HepG2 (cell line): ENCODE results near the gene DLL3. TPM values are rescaled to one million over a fixed set of nuclear protein-coding genes. Genes with fewer than 3 reads are reported as not detected.

Experiments used
- AHR ChIP-seq: IDR thresholded peaks from 2 replicates; pipeline ENCODE4 v1.6.1; 2018; ENCODE audit warnings: missing genetic modification reagents, missing compliant biosample characterization
- BORCS8-MEF2B ChIP-seq: sonication (generic); formaldehyde crosslinking; IDR thresholded peaks from 2 replicates; pipeline ENCODE4 v1.8.0; 2022; ENCODE audit warnings: mild to moderate bottlenecking, missing genetic modification reagents
- GABPB1 ChIP-seq: IDR thresholded peaks from 2 replicates; pipeline ENCODE4 v1.6.1; 2016; ENCODE audit warnings: mild to moderate bottlenecking, missing genetic modification reagents, moderate library complexity, missing compliant biosample characterization
- HDAC6 ChIP-seq: fragments of 200-600 bp; sonication (generic); IDR thresholded peaks from 2 replicates; pipeline ENCODE4 v1.7.0; 2017; ENCODE audit warnings: mild to moderate bottlenecking, antibody characterized with exemption, low read length, low read depth
- HNRNPLL ChIP-seq: fragments of 200-400 bp; formaldehyde crosslinking; IDR thresholded peaks from 2 replicates; pipeline ENCODE4 v1.6.1; 2017; ENCODE audit warnings: mild to moderate bottlenecking, low read depth, low read length; ENCODE audit not compliant: poor library complexity, severe bottlenecking
- HOMEZ ChIP-seq: IDR thresholded peaks from 2 replicates; pipeline ENCODE4 v1.6.1; 2016; ENCODE audit warnings: low read depth
- MLXIP ChIP-seq: sonication (generic); formaldehyde crosslinking; IDR thresholded peaks from 2 replicates; pipeline ENCODE4 v1.9.0; 2021; ENCODE audit warnings: missing genetic modification reagents, borderline replicate concordance
- MTA1 ChIP-seq: sonication (generic); formaldehyde crosslinking; IDR thresholded peaks from 2 replicates; pipeline ENCODE4 v1.4.0; 2020; ENCODE audit warnings: missing genetic modification reagents, mild to moderate bottlenecking, borderline replicate concordance
- POLR2AphosphoS5 ChIP-seq: IDR thresholded peaks from 2 replicates; pipeline ENCODE4 v1.6.1; 2012; ENCODE audit warnings: low read depth, low read length
- RFXAP ChIP-seq: sonication (generic); formaldehyde crosslinking; IDR thresholded peaks from 2 replicates; pipeline ENCODE4 v1.4.0; 2020; ENCODE audit warnings: missing genetic modification reagents, borderline replicate concordance
- SRF ChIP-seq: IDR thresholded peaks from 2 replicates; pipeline ENCODE4 v1.6.1; 2011; ENCODE audit warnings: mild to moderate bottlenecking, low read depth, low read length, moderate library complexity
- SRSF9 ChIP-seq: fragments of 200-400 bp; formaldehyde crosslinking; IDR thresholded peaks from 2 replicates; pipeline ENCODE4 v1.6.1; 2018; ENCODE audit warnings: borderline replicate concordance, mild to moderate bottlenecking, low read depth, low read length; ENCODE audit not compliant: insufficient read depth, poor library complexity, severe bottlenecking
- THYN1 ChIP-seq: sonication (generic); formaldehyde crosslinking; IDR thresholded peaks from 2 replicates; pipeline ENCODE4 v1.8.1; 2023; ENCODE audit warnings: low read depth, mild to moderate bottlenecking, moderate library complexity, missing genetic modification reagents, borderline replicate concordance
- ZGPAT ChIP-seq: IDR thresholded peaks from 2 replicates; pipeline ENCODE4 v1.6.1; 2016; ENCODE audit warnings: mild to moderate bottlenecking
- ZNF777 ChIP-seq: sonication (generic); formaldehyde crosslinking; IDR thresholded peaks from 2 replicates; pipeline ENCODE4 v1.4.0; 2020; ENCODE audit warnings: missing genetic modification reagents
- polyA plus RNA-seq, 8 experiments: library from polyadenylated mRNA; depleted of rRNA in 3 of 8; stranded (reverse) in 7 of 8; unstranded in 1 of 8; fragments of >200 nt; fragmentation: Illumina TruSeq in 4 of 8; extraction: Trizol in 4 of 8; gene quantifications; 2 replicates each; pipeline versions ENCODE4 v1.2.1 to v1.2.3, GENCODE V29; 2011 to 2016; ENCODE audit warnings: low read depth in 4 of 8, missing spikeins in 1 of 8, mixed read lengths in 1 of 8; ENCODE audit not compliant: insufficient read depth in 1 of 8
- total RNA-seq, 5 experiments: library from RNA; depleted of rRNA; stranded (reverse); fragments of >200 nt; fragmentation: Illumina TruSeq; extraction: Trizol; gene quantifications; 2 replicates each; pipeline ENCODE4 v1.2.3, GENCODE V29; 2016; ENCODE audit warnings: low read depth in 1 of 5
- TF ChIP-seq, protein P1 (sequence below): sonication (generic); formaldehyde crosslinking; IDR thresholded peaks from 2 replicates; pipeline ENCODE4 v1.4.0; 2020; ENCODE audit warnings: mild to moderate bottlenecking, missing genetic modification reagents
- TF ChIP-seq, protein P2 (sequence below): sonication (generic); formaldehyde crosslinking; IDR thresholded peaks from 2 replicates; pipeline ENCODE4 v1.4.0; 2020; ENCODE audit warnings: missing genetic modification reagents, borderline replicate concordance

DLL3 gene
- total and polyA plus RNA-seq, 2 of the 13 experiments (the other 11 are each of a cell fraction or from before 2014, with no cell fraction given): 0.35 to 0.55 TPM

DNA sequence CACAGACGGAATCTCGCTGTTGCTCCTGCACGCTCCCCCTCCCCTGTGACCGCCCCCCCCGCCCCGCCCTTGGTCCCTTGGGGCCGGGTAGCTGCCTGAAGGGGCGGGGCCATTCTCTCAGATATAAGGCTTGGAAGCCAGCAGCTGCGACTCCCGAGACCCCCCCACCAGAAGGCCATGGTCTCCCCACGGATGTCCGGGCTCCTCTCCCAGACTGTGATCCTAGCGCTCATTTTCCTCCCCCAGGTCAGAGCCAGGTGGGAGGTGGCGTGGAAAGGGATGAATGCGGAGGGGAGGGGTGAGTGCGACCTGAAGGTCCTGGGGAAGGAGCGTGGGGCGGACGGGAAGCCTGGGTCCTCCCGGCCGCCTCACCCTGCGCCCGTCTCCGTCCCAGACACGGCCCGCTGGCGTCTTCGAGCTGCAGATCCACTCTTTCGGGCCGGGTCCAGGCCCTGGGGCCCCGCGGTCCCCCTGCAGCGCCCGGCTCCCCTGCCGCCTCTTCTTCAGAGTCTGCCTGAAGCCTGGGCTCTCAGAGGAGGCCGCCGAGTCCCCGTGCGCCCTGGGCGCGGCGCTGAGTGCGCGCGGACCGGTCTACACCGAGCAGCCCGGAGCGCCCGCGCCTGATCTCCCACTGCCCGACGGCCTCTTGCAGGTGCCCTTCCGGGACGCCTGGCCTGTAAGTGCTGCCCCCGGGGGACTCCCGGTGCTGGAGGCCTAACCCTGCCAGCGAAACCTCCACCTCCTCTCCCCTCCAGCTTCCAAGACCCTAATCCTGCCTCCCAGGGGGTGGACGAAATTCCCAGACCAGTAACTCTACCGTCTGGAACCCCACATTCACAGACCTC, at the start of gene DLL3 (continued):
- TF ChIP-seq HDAC6: peak; percentile 64; the same call in 1 of the 2 replicates
- no peak for TF ChIP-seq BORCS8-MEF2B (CRISPR knock-in tag)
- TF ChIP-seq POLR2AphosphoS5: no peak
- TF ChIP-seq ZNF777 (CRISPR knock-in tag): peak; percentile 77
- no peak for TF ChIP-seq RFXAP (CRISPR knock-in tag)
- no peak for TF ChIP-seq THYN1 (CRISPR knock-in tag)
- TF ChIP-seq SRSF9: no peak
- TF ChIP-seq, protein P1, sequence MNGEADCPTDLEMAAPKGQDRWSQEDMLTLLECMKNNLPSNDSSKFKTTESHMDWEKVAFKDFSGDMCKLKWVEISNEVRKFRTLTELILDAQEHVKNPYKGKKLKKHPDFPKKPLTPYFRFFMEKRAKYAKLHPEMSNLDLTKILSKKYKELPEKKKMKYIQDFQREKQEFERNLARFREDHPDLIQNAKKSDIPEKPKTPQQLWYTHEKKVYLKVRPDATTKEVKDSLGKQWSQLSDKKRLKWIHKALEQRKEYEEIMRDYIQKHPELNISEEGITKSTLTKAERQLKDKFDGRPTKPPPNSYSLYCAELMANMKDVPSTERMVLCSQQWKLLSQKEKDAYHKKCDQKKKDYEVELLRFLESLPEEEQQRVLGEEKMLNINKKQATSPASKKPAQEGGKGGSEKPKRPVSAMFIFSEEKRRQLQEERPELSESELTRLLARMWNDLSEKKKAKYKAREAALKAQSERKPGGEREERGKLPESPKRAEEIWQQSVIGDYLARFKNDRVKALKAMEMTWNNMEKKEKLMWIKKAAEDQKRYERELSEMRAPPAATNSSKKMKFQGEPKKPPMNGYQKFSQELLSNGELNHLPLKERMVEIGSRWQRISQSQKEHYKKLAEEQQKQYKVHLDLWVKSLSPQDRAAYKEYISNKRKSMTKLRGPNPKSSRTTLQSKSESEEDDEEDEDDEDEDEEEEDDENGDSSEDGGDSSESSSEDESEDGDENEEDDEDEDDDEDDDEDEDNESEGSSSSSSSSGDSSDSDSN (CRISPR knock-in tag): peak; percentile 19; the same call in 1 of the 2 replicates
- no peak for TF ChIP-seq HOMEZ
- no peak for TF ChIP-seq ZGPAT (CRISPR knock-in tag)
- TF ChIP-seq AHR: no peak
- TF ChIP-seq MLXIP (CRISPR knock-in tag): no peak
- no peak for TF ChIP-seq SRF
- TF ChIP-seq MTA1 (CRISPR knock-in tag): peak; percentile 74; the same call in 1 of the 2 replicates
- TF ChIP-seq, protein P2, sequence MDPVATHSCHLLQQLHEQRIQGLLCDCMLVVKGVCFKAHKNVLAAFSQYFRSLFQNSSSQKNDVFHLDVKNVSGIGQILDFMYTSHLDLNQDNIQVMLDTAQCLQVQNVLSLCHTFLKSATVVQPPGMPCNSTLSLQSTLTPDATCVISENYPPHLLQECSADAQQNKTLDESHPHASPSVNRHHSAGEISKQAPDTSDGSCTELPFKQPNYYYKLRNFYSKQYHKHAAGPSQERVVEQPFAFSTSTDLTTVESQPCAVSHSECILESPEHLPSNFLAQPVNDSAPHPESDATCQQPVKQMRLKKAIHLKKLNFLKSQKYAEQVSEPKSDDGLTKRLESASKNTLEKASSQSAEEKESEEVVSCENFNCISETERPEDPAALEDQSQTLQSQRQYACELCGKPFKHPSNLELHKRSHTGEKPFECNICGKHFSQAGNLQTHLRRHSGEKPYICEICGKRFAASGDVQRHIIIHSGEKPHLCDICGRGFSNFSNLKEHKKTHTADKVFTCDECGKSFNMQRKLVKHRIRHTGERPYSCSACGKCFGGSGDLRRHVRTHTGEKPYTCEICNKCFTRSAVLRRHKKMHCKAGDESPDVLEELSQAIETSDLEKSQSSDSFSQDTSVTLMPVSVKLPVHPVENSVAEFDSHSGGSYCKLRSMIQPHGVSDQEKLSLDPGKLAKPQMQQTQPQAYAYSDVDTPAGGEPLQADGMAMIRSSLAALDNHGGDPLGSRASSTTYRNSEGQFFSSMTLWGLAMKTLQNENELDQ (CRISPR knock-in tag): no peak
- peak; percentile 39 for TF ChIP-seq HNRNPLL
- peak; percentile 20; the same call in 1 of the 2 replicates for TF ChIP-seq GABPB1 (CRISPR knock-in tag)
- TF ChIP-seq, all 625 proteins: peak for 10
